SK-N-SH treated with all-trans-retinoic acid at 6 μM for 48 hours (cell line): ENCODE measurements around the gene CAPN10.

Source experiments
- ATAC-seq: fragments of 200-7000 bp; cut with Tn5 transposase; 3 replicates; pipeline ENCODE4 v1.9.1; 2020; ENCODE audit warnings: mild to moderate bottlenecking, moderate library complexity
- ARNTL ChIP-seq: fragments of 450-650 bp; formaldehyde crosslinking; IDR thresholded peaks from 2 replicates; pipeline ENCODE4 v1.5.0; 2020; ENCODE audit warnings: low read depth, mild to moderate bottlenecking, moderate library complexity, borderline replicate concordance
- CSRNP3 ChIP-seq: fragments of 250-450 bp; sonication (Bioruptor Pico); IDR thresholded peaks from 2 replicates; pipeline ENCODE4 v1.5.1; 2021; ENCODE audit warnings: mild to moderate bottlenecking, moderate library complexity
- ESRRG ChIP-seq: fragments of 250-450 bp; sonication (Bioruptor Pico); IDR thresholded peaks from 2 replicates; pipeline ENCODE4 v1.6.1; 2021; ENCODE audit warnings: mild to moderate bottlenecking
- GLIS3 ChIP-seq: fragments of 250-450 bp; sonication (Bioruptor Pico); IDR thresholded peaks from 2 replicates; pipeline ENCODE4 v1.5.0; 2020; ENCODE audit warnings: mild to moderate bottlenecking, moderate library complexity
- PATZ1 ChIP-seq: fragments of 250-450 bp; sonication (Bioruptor Pico); IDR thresholded peaks from 2 replicates; pipeline ENCODE4 v1.8.0; 2020; ENCODE audit warnings: mild to moderate bottlenecking, moderate library complexity, borderline replicate concordance
- POU6F1 ChIP-seq: fragments of 250-450 bp; sonication (Bioruptor Pico); IDR thresholded peaks from 2 replicates; pipeline ENCODE4 v1.8.0; 2021; ENCODE audit warnings: low read depth, mild to moderate bottlenecking, moderate library complexity, borderline replicate concordance
- PPARA ChIP-seq: fragments of 250-450 bp; sonication (Bioruptor Pico); IDR thresholded peaks from 2 replicates; pipeline ENCODE4 v1.5.0; 2020; ENCODE audit warnings: mild to moderate bottlenecking, borderline replicate concordance
- TCF4 ChIP-seq: fragments of 250-450 bp; sonication (Bioruptor Pico); IDR thresholded peaks from 2 replicates; pipeline ENCODE4 v1.8.0; 2021; ENCODE audit warnings: mild to moderate bottlenecking, moderate library complexity, borderline replicate concordance
- TOX ChIP-seq: fragments of 250-450 bp; sonication (Bioruptor Pico); IDR thresholded peaks from 2 replicates; pipeline ENCODE4 v1.8.0; 2021; ENCODE audit warnings: mild to moderate bottlenecking, moderate library complexity, borderline replicate concordance
- TSHZ2 ChIP-seq: fragments of 250-450 bp; sonication (Bioruptor Pico); IDR thresholded peaks from 2 replicates; pipeline ENCODE4 v1.5.0; 2020; ENCODE audit warnings: mild to moderate bottlenecking, moderate library complexity
- ZC3H10 ChIP-seq: fragments of 250-450 bp; sonication (Bioruptor Pico); IDR thresholded peaks from 2 replicates; pipeline ENCODE4 v1.5.1; 2021; ENCODE audit warnings: mild to moderate bottlenecking, moderate library complexity
- ZFP3 ChIP-seq: fragments of 250-450 bp; sonication (Bioruptor Pico); IDR thresholded peaks from 2 replicates; pipeline ENCODE4 v1.5.0; 2020; ENCODE audit warnings: mild to moderate bottlenecking, moderate library complexity
- ZNF565 ChIP-seq: fragments of 450-650 bp; formaldehyde crosslinking; conservative IDR thresholded peaks from 2 replicates; pipeline ENCODE4 v1.5.0; 2020; ENCODE audit warnings: low read depth, mild to moderate bottlenecking, moderate library complexity
- ZNF70 ChIP-seq: fragments of 450-650 bp; formaldehyde crosslinking; IDR thresholded peaks from 2 replicates; pipeline ENCODE4 v1.5.0; 2020; ENCODE audit warnings: mild to moderate bottlenecking, moderate library complexity
- ZNF8 ChIP-seq: fragments of 450-650 bp; formaldehyde crosslinking; IDR thresholded peaks from 2 replicates; pipeline ENCODE4 v1.5.0; 2020; ENCODE audit warnings: mild to moderate bottlenecking, moderate library complexity

Gene CAPN10

GRCh38 chr2:240620149-240620731 lies 33.7 kb downstream of the CAPN10 start:
- TF ChIP-seq TCF4 (no peak), ARNTL (CRISPR knock-in tag) (no peak), ZNF8 (CRISPR knock-in tag) (no peak), ZFP3 (CRISPR knock-in tag) (no peak), PPARA (no peak)
- ATAC-seq, result no peak

GRCh38 chr2:240620859-240621258 lies 34.3 kb downstream of the CAPN10 start:
- ATAC-seq, result no peak
- no peak for TF ChIP-seq POU6F1 (CRISPR knock-in tag)
- no peak for TF ChIP-seq PATZ1 (CRISPR knock-in tag)
- TF ChIP-seq ZNF565, result no peak
- no peak for TF ChIP-seq CSRNP3 (CRISPR knock-in tag)

GRCh38 chr2:240622060-240622411 lies 35.5 kb downstream of the CAPN10 start:
- ATAC-seq, result no peak
- TF ChIP-seq TOX (CRISPR knock-in tag), result no peak
- no peak for TF ChIP-seq ZNF70 (CRISPR knock-in tag)
- no peak for TF ChIP-seq ZNF8 (CRISPR knock-in tag)
- TF ChIP-seq PATZ1 (CRISPR knock-in tag), result no peak
- no peak for TF ChIP-seq ARNTL (CRISPR knock-in tag)
- no peak for TF ChIP-seq POU6F1 (CRISPR knock-in tag)
- TF ChIP-seq ESRRG (CRISPR knock-in tag), result no peak
- TF ChIP-seq ZNF565, result no peak
- TF ChIP-seq GLIS3 (CRISPR knock-in tag), result no peak
- TF ChIP-seq ZC3H10 (CRISPR knock-in tag), result no peak
- TF ChIP-seq, all 23 proteins: peak for 0

GRCh38 chr2:240622531-240623235 lies 36.1 kb downstream of the CAPN10 start:
- TF ChIP-seq ESRRG (CRISPR knock-in tag) (no peak), TSHZ2 (CRISPR knock-in tag) (0 out of 2 replicates have a peak, but pooled peaks have one; percentile 14)
- TF ChIP-seq, all 23 proteins: peak for 1
- ATAC-seq, result peak; percentile 18; the same call in 2 of the 3 replicates
